ENCODE data around the gene MYO15B. TPM values are rescaled to one million over a fixed set of nuclear protein-coding genes. Genes with fewer than 3 reads are reported as not detected.

The MYO15B gene
- total RNA-seq, 2 experiments from 2014 or later: 8.9 to 19.2 TPM

- no peaks in the 10 kb centered on the region for H3K36me3 ChIP-seq (ENCODE audit: insufficient read depth, low read length)
- no peak for DNase-seq (ENCODE audit: low spot score)
- no peaks in the 10 kb centered on the region for H3K9me2 ChIP-seq (ENCODE audit: insufficient read depth, low read length)
- BruUV-seq (replicated peaks): no TSS peak
- TF ChIP-seq EZH2phosphoT487 (IDR thresholded peaks at IDR 0.05; ENCODE audit: borderline replicate concordance, low read depth, low read length): no peak
- no peak for TF ChIP-seq CTCF (conservative IDR thresholded peaks at IDR 0.05; ENCODE audit: low read length)
- CTCF ChIA-PET (ENCODE audit: unreplicated experiment): interaction anchor here (0.6 kb wide), 1 partner anchor 73 kb away, joined by 3 read pairs; no protein-coding TSS in a partner anchor
- H3K79me2 ChIP-seq (ENCODE audit: insufficient read depth, low read depth, low read length): no peaks in the 10 kb centered on the region
- H3K9me3 ChIP-seq (ENCODE audit: low read length): no peaks in the 10 kb centered on the region
- POLR2A ChIA-PET: interaction anchor here (0.5 kb wide), 1 partner anchor 624 kb away, joined by 4 read pairs; no protein-coding TSS in a partner anchor
- H4K20me1 ChIP-seq (ENCODE audit: insufficient read depth, low read length): no peaks in the 10 kb centered on the region
- H3K27ac ChIP-seq (ENCODE audit: low read depth, low read length, poor library complexity, severe bottlenecking): no peak overlapping the region
- no peak overlapping the region for H3K4me2 ChIP-seq (ENCODE audit: low read length)
- no peak overlapping the region for H2AFZ ChIP-seq (ENCODE audit: low read length)
- H3K4me3 ChIP-seq (ENCODE audit: low read depth, low read length, poor library complexity, severe bottlenecking): no peak overlapping the region
- intact Hi-C loops (cut with micrococcal nuclease; ENCODE audit: unreplicated experiment): no loop called here
- H3K4me1 ChIP-seq (ENCODE audit: insufficient read depth, low read length, poor library complexity, severe bottlenecking): no peaks in the 10 kb centered on the region
Measured at GRCh38 chr17:75540923-75541503, 46.6 kb upstream of the MYO15B start.

GRCh38 chr17:75542229-75542628 lies 45.4 kb upstream of the MYO15B start:
- BruUV-seq (replicated peaks): no TSS peak
- no peaks in the 10 kb centered on the region for H3K4me1 ChIP-seq (ENCODE audit: insufficient read depth, low read length, poor library complexity, severe bottlenecking)
- POLR2A ChIA-PET: interaction anchor here (0.9 to 1.2 kb wide), 4 partner anchors 10 to 529 kb away, joined by 3 to 4 read pairs (median 3); partner anchors contain the start of genes LLGL2 and MRPL58
- H3K79me2 ChIP-seq (ENCODE audit: insufficient read depth, low read depth, low read length): no peaks in the 10 kb centered on the region
- CTCF ChIA-PET (ENCODE audit: unreplicated experiment): no interaction called here
- no peak overlapping the region for H3K4me2 ChIP-seq (ENCODE audit: low read length)
- no peak overlapping the region for H3K4me3 ChIP-seq (ENCODE audit: low read depth, low read length, poor library complexity, severe bottlenecking)
- DNase-seq (ENCODE audit: low spot score): no peak
- no peak overlapping the region for H3K27ac ChIP-seq (ENCODE audit: low read depth, low read length, poor library complexity, severe bottlenecking)
- TF ChIP-seq EZH2phosphoT487 (IDR thresholded peaks at IDR 0.05; ENCODE audit: borderline replicate concordance, low read depth, low read length): no peak
- no peak for TF ChIP-seq CTCF (conservative IDR thresholded peaks at IDR 0.05; ENCODE audit: low read length)
- H4K20me1 ChIP-seq (ENCODE audit: insufficient read depth, low read length): no peaks in the 10 kb centered on the region
- no peaks in the 10 kb centered on the region for H3K9me3 ChIP-seq (ENCODE audit: low read length)
- no peaks in the 10 kb centered on the region for H3K36me3 ChIP-seq (ENCODE audit: insufficient read depth, low read length)
- no peak overlapping the region for H2AFZ ChIP-seq (ENCODE audit: low read length)
- H3K9me2 ChIP-seq (ENCODE audit: insufficient read depth, low read length): no peaks in the 10 kb centered on the region
- intact Hi-C loops (cut with micrococcal nuclease; ENCODE audit: unreplicated experiment): no loop called here

- no peaks in the 10 kb centered on the region for H3K4me1 ChIP-seq (ENCODE audit: insufficient read depth, low read length, poor library complexity, severe bottlenecking)
- intact Hi-C loops (cut with micrococcal nuclease; ENCODE audit: unreplicated experiment): no loop called here
- no peak for DNase-seq (ENCODE audit: low spot score)
- H3K27ac ChIP-seq (ENCODE audit: low read depth, low read length, poor library complexity, severe bottlenecking): no peak overlapping the region
- no peaks in the 10 kb centered on the region for H4K20me1 ChIP-seq (ENCODE audit: insufficient read depth, low read length)
- POLR2A ChIA-PET: interaction anchor here (0.9 to 1.2 kb wide), 4 partner anchors 11 to 530 kb away, joined by 3 to 4 read pairs (median 3); partner anchors contain the start of genes LLGL2 and MRPL58
- H3K9me3 ChIP-seq (ENCODE audit: low read length): no peaks in the 10 kb centered on the region
- CTCF ChIA-PET (ENCODE audit: unreplicated experiment): interaction anchor here (0.8 kb wide), 1 partner anchor 41 kb away, joined by 3 read pairs; no protein-coding TSS in a partner anchor
- no peak overlapping the region for H2AFZ ChIP-seq (ENCODE audit: low read length)
- H3K4me2 ChIP-seq (ENCODE audit: low read length): no peak overlapping the region
- BruUV-seq (replicated peaks): no TSS peak
- no peak overlapping the region for H3K4me3 ChIP-seq (ENCODE audit: low read depth, low read length, poor library complexity, severe bottlenecking)
- no peaks in the 10 kb centered on the region for H3K9me2 ChIP-seq (ENCODE audit: insufficient read depth, low read length)
- TF ChIP-seq CTCF (conservative IDR thresholded peaks at IDR 0.05; ENCODE audit: low read length): no peak
- no peak for TF ChIP-seq EZH2phosphoT487 (IDR thresholded peaks at IDR 0.05; ENCODE audit: borderline replicate concordance, low read depth, low read length)
- no peaks in the 10 kb centered on the region for H3K36me3 ChIP-seq (ENCODE audit: insufficient read depth, low read length)
- no peaks in the 10 kb centered on the region for H3K79me2 ChIP-seq (ENCODE audit: insufficient read depth, low read depth, low read length)
Measured at GRCh38 chr17:75542728-75543336, 44.8 kb upstream of the MYO15B start.

Measured in OCI-LY7 (cell line).